ENCODE measurements around the gene AFDN.

The AFDN gene

GRCh38 chr6:167977717-167978467 lies 151.2 kb downstream of the AFDN start:
- Histone ChIP-seq H4K20me1 (ENCODE audit: insufficient read depth, low read length) (no peaks in the 10 kb centered on the region), H3F3A (ENCODE audit: insufficient read depth, low read length) (no peaks in the 10 kb centered on the region), H3K4me2 (ENCODE audit: low read depth, low read length) (no peak overlapping the region), H2AFZ (ENCODE audit: low read length) (no peak overlapping the region), H3K27ac (ENCODE audit: low read length) (no peak overlapping the region), H3K36me3 (replicated peaks; ENCODE audit: insufficient read depth, low read length) (no peaks in the 10 kb centered on the region), H3K9me3 (replicated peaks; ENCODE audit: insufficient read depth, low read length) (no peaks in the 10 kb centered on the region), H3K4me1 (ENCODE audit: low read length) (no peaks in the 10 kb centered on the region), H3K27me3 (replicated peaks; ENCODE audit: insufficient read depth, low read length) (no peaks in the 10 kb centered on the region), H3K79me2 (ENCODE audit: low read length) (no peaks in the 10 kb centered on the region), H3K9ac (ENCODE audit: low read length) (no peak overlapping the region), H3K4me3 (ENCODE audit: low read length) (no peak overlapping the region), H3K9me2 (replicated peaks; ENCODE audit: insufficient read depth, low read length) (no peaks in the 10 kb centered on the region)
- no peak for DNase-seq
- no peak for TF ChIP-seq CTCF (IDR thresholded peaks at IDR 0.05; ENCODE audit: low read length)

GRCh38 chr6:167978607-167979006 lies 151.9 kb downstream of the AFDN start:
- no peak overlapping the region for H3K9ac ChIP-seq (ENCODE audit: low read length)
- H3K4me3 ChIP-seq (ENCODE audit: low read length): no peak overlapping the region
- H3K27me3 ChIP-seq (replicated peaks; ENCODE audit: insufficient read depth, low read length): no peaks in the 10 kb centered on the region
- H3K4me1 ChIP-seq (ENCODE audit: low read length): no peaks in the 10 kb centered on the region
- no peaks in the 10 kb centered on the region for H4K20me1 ChIP-seq (ENCODE audit: insufficient read depth, low read length)
- no peaks in the 10 kb centered on the region for H3K9me2 ChIP-seq (replicated peaks; ENCODE audit: insufficient read depth, low read length)
- H3F3A ChIP-seq (ENCODE audit: insufficient read depth, low read length): no peaks in the 10 kb centered on the region
- H3K36me3 ChIP-seq (replicated peaks; ENCODE audit: insufficient read depth, low read length): no peaks in the 10 kb centered on the region
- DNase-seq: no peak
- TF ChIP-seq EZH2phosphoT487 (IDR thresholded peaks at IDR 0.05; ENCODE audit: low read length) (no peak), EZH2 (optimal IDR thresholded peaks at IDR 0.05; ENCODE audit: low read depth, low read length) (no peak), CTCF (IDR thresholded peaks at IDR 0.05; ENCODE audit: low read length) (no peak)
- H3K9me3 ChIP-seq (replicated peaks; ENCODE audit: insufficient read depth, low read length): no peaks in the 10 kb centered on the region
- H2AFZ ChIP-seq (ENCODE audit: low read length): no peak overlapping the region
- H3K4me2 ChIP-seq (ENCODE audit: low read depth, low read length): no peak overlapping the region
- no peaks in the 10 kb centered on the region for H3K79me2 ChIP-seq (ENCODE audit: low read length)
- no peak overlapping the region for H3K27ac ChIP-seq (ENCODE audit: low read length)

GRCh38 chr6:167979436-167980139 lies 152.9 kb downstream of the AFDN start:
- TF ChIP-seq EZH2phosphoT487 (IDR thresholded peaks at IDR 0.05; ENCODE audit: low read length) (no peak), CTCF (IDR thresholded peaks at IDR 0.05; ENCODE audit: low read length) (no peak), EZH2 (optimal IDR thresholded peaks at IDR 0.05; ENCODE audit: low read depth, low read length) (no peak)
- no peaks in the 10 kb centered on the region for H3F3A ChIP-seq (ENCODE audit: insufficient read depth, low read length)
- no peaks in the 10 kb centered on the region for H3K36me3 ChIP-seq (replicated peaks; ENCODE audit: insufficient read depth, low read length)

More at GRCh38 chr6:167979436-167980139, 152.9 kb downstream of the AFDN start:
- no peaks in the 10 kb centered on the region for H3K27me3 ChIP-seq (replicated peaks; ENCODE audit: insufficient read depth, low read length)
- no peaks in the 10 kb centered on the region for H3K9me2 ChIP-seq (replicated peaks; ENCODE audit: insufficient read depth, low read length)
- H3K4me3 ChIP-seq (ENCODE audit: low read length): no peak overlapping the region
- no peak overlapping the region for H3K9ac ChIP-seq (ENCODE audit: low read length)
- no peaks in the 10 kb centered on the region for H3K9me3 ChIP-seq (replicated peaks; ENCODE audit: insufficient read depth, low read length)
- DNase-seq: no peak
- no peak overlapping the region for H2AFZ ChIP-seq (ENCODE audit: low read length)
- no peaks in the 10 kb centered on the region for H3K4me1 ChIP-seq (ENCODE audit: low read length)
- H3K79me2 ChIP-seq (ENCODE audit: low read length): no peaks in the 10 kb centered on the region
- no peak overlapping the region for H3K27ac ChIP-seq (ENCODE audit: low read length)
- no peak overlapping the region for H3K4me2 ChIP-seq (ENCODE audit: low read depth, low read length)
- H4K20me1 ChIP-seq (ENCODE audit: insufficient read depth, low read length): no peaks in the 10 kb centered on the region

All from MM.1S (cell line).